Epithelial cell of esophagus (primary cell): ENCODE measurements around the gene PPP1CC.
"Not testable (repeated sequence)": the region's sequence is repeated elsewhere in the genome, so short reads cannot be mapped to it uniquely, and the experiment has no call there.

Source experiments
- DNase-seq: peaks from one replicate; pipeline ENCODE4 v3.0.0; 2010; ENCODE audit warnings: low read depth
- H3K4me3 ChIP-seq: 2 replicates; pipeline ENCODE4 v1.5.1; 2011; ENCODE audit warnings: mild to moderate bottlenecking, low read length, control low read depth
- CTCF ChIP-seq: IDR thresholded peaks from 2 replicates; pipeline ENCODE4 v1.5.1; 2011; ENCODE audit warnings: low read depth, mild to moderate bottlenecking, low read length, control low read depth, inconsistent platforms; ENCODE audit not compliant: insufficient read depth; ENCODE audit errors: missing control alignments

Gene PPP1CC

GRCh38 chr12:110726708-110727369, 15.9 kb downstream of the PPP1CC start:
- no peak for DNase-seq
- no peak for TF ChIP-seq CTCF
- H3K4me3 ChIP-seq, result no peak overlapping the region

GRCh38 chr12:110726028-110726427, 16.7 kb downstream of the PPP1CC start:
- no peak overlapping the region for H3K4me3 ChIP-seq
- no peak for DNase-seq
- no peak for TF ChIP-seq CTCF

DNA sequence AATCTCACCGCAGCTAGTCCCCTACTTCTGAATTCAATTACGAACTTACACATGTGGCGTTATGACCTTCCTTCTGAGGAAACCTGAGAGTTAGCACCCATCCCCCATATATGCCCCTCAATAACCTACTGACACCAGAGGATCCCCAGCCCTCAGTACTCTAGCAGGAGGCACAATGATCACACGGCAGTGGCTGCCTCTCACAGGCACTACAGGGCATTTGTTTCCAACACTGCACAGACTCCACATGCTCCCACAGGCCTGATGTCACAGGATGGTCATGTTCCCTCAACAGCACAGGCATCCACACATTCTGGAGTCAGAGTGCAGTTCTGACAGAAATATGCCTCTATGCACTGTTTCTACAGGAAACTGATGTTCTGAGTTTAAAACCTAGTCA, 17.4 kb downstream of the PPP1CC start:
- no peak overlapping the region for H3K4me3 ChIP-seq
- no peak for TF ChIP-seq CTCF
- DNase-seq, result no peak

DNA sequence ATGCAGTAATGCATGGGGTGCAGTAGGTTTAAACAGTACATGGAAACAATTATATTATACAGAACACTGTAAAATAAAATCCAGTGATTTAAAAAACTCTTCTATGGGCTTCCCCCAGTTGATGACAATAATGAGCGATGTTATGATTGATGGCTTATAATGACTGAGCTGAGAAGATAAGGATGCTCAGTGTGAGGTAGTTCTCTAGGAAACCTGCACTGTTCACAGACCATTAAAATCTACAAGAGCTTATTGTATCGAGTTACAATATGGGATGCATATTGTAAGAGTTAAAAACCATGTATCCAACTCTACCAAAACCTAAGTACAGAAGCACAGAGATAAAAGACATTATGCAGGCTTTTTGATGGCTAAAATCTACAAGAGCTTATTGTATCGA, 19.8 kb downstream of the PPP1CC start:
- DNase-seq, H3K4me3 ChIP-seq: not testable (repeated sequence)

- no peak for DNase-seq
Observed at GRCh38 chr12:110721570-110721969, 21.1 kb downstream of the PPP1CC start.

DNA sequence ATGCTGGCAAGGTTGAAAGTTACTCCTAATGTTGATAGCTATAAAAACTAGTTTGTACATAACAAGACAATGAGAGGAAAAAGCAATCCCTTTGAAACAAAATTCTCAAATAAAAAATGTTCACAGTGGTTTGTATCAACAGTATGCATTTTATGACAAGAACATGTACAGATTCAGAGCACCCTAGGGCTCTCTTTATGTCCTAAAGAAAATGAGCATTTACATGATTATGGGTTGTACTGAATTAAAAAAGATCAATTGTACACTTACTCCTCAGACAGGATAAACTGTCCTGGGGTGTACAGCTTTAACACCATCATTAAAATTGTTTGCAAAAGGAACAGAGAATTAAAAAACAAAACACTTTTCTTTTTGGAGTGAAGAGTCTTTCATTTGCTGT, 22.2 kb downstream of the PPP1CC start:
- TF ChIP-seq CTCF, result no peak
- DNase-seq, result no peak
- H3K4me3 ChIP-seq, result no peak overlapping the region

More at GRCh38 chr12:110721570-110721969, 21.1 kb downstream of the PPP1CC start:
- no peak overlapping the region for H3K4me3 ChIP-seq
- no peak for TF ChIP-seq CTCF

DNA sequence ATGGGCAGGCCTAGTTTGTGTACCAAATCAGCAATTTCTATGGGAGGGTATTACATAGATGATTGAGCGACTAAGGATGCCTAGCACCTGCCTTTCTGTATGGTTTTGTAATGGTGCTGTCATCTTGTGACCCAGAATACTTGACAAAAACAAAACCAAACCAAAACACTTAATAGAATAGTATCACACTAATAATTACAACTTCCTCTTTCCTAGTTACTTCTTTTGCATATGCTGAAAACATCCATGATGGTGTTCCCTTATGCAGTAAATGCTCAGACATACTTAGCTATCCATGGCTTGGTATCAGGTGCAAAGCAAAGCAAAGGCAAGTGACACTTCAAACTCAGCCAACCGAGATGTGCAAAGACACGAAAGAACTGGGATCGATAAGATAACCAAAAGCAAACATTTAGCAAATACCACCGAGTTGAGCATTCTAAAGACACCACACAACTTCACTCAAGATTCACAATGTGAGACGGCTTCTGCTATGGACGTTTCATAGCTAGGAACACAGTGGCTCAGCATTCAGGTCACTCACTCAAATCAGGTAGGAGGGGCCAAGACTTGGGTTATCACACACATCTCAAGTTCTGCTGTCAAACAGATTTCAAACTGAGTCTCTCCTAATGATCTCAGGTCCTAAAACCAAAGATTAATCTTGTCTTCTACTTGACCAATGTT, 24.3 kb downstream of the PPP1CC start:
- no peak for TF ChIP-seq CTCF
- H3K4me3 ChIP-seq, result no peak overlapping the region
- no peak for DNase-seq
